Limb (tissue), 2 donors: Measurements from ENCODE around the gene FAM53A.
"Not testable (repeated sequence)": the region's sequence is repeated elsewhere in the genome, so short reads cannot be mapped to it uniquely, and the experiment has no call there.

ENCODE experiments used
- DNase-seq, 2 donors: peaks; one replicate each; pipeline ENCODE4 v3.0.0-alpha.2; 2016; ENCODE audit errors: extremely low spot score in 2 of 2

The FAM53A gene

DNA sequence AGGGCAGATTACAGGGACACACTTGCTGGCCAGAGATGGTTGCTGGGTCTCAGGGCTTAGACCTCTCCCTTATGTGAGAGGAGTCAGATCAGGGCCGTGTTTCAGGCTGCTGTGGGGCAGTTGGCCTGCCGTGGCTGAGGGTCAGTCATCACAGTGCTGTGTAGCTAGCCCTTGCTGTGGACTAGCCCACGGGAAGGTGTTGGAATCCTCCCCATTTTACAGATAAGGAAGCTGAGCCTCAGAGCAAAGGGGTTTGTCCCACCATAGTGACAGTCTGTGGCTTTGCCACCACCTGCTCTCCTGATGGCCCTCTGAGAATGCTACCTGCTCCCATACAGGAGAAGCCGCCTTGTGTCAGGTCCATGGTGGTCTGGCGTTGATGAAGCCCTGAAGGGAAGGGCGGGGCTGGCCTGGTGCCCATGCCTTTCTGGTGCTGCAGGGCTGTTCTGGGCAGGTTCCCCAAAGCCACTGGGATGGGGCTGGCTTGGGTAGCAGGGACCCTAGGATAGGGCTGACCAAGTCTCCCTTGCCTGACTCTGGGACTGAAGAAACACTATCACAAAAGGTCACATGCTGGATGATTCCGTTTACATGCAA is 2.4 kb upstream of the FAM53A start:
- DNase-seq, result no peak

DNA sequence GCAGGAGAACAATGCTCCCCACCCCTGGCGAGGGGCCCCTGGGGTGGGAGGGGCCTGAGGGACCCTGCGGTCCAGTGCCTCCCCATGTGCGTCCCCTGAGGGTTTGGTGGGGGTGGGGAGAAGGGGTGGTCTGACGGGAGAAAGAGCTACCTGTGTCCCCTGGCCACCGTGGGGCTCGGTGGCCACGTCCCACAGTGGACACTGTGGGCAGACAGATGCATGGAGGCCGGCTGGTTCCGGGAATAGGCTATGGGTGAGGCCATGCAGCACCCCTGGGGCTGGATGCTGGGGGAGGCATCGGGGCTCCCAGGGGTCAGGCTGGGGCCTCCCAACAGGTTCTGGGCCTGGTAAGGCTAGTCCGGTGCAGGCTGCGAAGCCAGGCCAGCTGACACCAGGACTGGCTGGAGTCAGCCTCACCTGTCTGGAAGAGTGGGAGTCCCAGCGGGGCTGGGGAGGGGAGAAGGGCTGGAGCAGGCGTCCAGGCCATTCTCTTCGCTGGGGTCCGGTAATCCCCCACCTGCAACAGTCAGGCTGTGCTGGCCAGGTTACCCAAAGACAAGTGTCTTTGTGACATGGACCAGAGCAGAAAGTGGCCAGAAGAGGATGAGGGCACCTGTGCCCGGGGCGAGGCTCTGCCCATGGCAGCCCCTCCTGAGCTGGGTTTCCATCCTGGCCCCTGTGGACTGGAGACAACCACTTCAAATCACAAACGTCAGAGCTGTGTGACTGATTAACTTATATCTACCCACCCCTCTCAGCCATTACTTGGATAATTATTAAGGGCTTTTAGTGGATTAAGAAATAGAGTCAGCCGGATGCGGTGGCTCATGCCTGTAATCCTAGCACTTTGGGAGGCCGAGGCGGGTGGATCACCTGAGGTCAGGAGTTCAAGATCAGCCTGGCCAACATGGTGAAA is 1.4 kb upstream of the FAM53A start:
- no peak for DNase-seq

DNA sequence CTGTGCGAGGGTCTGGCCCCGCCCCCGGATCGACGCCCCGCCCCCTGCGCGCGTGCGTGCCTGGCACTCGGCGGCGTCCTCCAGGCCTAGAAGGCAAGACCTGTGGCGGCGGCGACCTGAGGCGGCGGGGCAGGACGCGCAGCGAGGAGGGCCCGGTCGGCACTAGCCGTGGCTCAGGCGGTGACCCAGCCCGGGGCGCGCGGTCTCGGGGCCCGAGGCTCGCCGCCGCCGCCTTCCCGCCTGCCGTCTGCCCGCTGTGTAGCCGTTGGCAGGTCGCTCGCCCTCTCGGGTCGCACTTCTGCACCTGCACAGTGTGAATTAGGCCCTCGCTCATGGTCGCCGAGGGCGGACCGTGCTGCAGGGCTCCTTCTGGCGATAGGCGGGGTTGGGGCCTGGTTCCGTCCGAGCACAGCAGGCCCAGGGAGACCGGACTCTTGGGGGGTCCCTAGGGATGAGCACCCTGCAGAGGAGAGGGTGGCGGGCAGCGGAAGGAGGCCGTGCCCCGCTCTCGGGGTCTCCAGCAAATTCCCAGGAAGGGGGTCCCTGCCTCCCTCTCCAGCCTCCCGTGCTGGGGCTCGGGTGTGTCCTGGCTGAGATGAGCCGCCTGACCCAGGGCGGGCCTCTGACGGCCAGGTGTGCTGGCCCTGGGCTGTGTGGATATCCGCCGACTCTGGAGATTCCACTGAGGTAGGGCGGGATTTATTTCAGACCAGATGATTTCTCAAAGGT is 557 bp upstream of the FAM53A start:
- DNase-seq, result no peak

GRCh38 chr4:1683261-1683735 is 815 bp downstream of the FAM53A start:
- peak in 1 of 2 donors; percentile 26 for DNase-seq

- DNase-seq, result no peak
These were observed 1.3 kb downstream of the FAM53A start for GRCh38 chr4:1682860-1683259.

- no peak for DNase-seq
These were observed 5.9 kb downstream of the FAM53A start for GRCh38 chr4:1678244-1678643.

- no peak for DNase-seq
These were observed 7.2 kb downstream of the FAM53A start for GRCh38 chr4:1676605-1677525.

GRCh38 chr4:1675802-1676137 is 8.3 kb downstream of the FAM53A start:
- no peak for DNase-seq

DNA sequence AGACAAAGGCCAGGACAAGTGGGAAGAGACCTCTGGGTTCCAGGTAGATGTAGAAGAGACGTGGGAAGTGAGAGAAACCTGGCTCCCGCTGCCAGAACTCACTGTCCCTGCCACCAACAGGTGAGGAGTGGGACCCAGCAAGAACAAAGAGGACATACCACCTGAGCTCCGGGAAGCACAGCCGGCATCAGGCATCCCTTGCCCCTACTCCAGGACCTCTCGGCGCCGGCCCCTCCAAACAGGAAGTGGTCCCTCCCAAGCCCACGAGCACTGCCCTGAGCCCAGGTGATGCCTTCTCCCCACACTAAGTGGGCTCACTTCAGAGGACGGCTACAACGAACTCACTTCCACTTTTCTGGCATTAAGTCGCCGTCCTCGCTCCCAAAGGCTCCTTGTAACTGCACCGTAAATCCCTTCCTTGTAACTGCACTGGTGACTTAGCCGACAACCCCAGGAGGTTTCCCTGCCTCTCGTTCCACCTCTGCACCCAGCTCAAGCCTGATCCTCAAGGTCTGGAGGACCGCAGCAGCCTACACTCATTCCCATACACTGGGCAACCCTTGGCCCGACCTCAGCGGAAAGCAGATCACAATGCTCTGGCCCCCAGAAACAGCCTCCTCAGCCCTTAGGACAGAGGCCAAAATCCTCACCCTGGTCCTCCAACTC is 8.8 kb downstream of the FAM53A start:
- no peak for DNase-seq

DNA sequence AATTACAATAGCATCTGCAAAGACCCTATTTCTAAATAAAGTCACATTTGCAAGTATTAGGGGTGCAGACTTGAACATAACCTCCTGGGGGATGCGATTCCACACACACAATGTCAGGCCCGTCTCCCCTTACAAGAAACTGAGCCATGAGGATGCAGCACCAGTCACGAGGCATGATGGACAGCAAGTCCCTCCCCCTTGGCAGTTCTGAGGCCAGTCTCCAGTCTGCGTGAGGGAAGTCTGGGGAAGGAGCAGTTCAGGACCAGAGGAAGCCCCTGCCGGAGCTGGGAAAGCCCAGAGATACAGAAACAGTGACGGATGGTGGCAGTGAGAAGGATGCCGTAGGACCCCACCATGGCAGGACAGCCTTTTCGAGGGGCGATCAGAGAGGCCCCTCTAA is 9.4 kb downstream of the FAM53A start:
- no peak for DNase-seq

- DNase-seq, result no peak
These were observed 10.4 kb downstream of the FAM53A start for GRCh38 chr4:1673671-1674070.

- DNase-seq, result not testable (repeated sequence)
These were observed 13.1 kb downstream of the FAM53A start for GRCh38 chr4:1671011-1671410.

- DNase-seq, result no peak
These were observed 13.8 kb downstream of the FAM53A start for GRCh38 chr4:1670279-1670678.

GRCh38 chr4:1669850-1670249 is 14.3 kb downstream of the FAM53A start:
- no peak for DNase-seq

- DNase-seq, result no peak
These were observed 14.8 kb downstream of the FAM53A start for GRCh38 chr4:1669270-1669669.

DNA sequence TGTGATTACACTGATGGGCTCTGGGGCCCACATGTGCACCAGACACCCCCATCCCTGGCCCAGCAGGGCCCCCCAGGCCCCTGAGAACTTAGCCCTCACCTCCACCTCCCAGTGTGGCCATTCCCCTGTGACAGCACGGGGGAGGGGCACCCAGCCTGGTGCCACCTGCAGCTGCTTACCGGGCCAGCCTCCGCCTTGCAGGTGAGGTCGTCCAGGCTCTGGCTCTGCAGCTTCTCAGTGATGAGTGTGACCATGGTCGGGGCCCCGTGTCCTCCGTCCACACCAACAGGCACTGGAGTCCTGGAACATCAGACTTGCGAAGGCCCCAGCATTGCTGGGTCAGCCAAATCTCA is 15.6 kb downstream of the FAM53A start:
- DNase-seq, result no peak

- no peak for DNase-seq
These were observed 16.8 kb downstream of the FAM53A start for GRCh38 chr4:1667273-1667672.

- DNase-seq, result no peak
These were observed 17.7 kb downstream of the FAM53A start for GRCh38 chr4:1666391-1666790.

DNA sequence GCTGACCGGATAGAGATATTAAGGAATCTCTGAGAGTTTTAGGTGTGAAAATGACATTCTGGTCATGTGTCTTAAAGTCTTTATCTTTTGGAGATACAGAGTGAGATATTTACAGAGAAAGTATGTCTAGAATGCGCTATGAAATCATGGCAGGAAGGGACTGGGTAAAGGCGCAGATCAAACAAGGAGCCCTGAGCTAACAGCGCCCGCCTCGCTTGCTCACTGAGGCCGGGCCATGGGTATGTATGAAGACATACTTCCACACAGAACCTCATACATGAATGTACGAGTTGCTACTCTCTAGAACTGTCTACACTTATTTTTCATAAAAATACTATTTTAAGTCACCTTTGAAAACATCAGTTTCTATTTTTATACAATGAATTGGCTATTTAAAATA is 20.0 kb downstream of the FAM53A start:
- DNase-seq, result no peak

DNA sequence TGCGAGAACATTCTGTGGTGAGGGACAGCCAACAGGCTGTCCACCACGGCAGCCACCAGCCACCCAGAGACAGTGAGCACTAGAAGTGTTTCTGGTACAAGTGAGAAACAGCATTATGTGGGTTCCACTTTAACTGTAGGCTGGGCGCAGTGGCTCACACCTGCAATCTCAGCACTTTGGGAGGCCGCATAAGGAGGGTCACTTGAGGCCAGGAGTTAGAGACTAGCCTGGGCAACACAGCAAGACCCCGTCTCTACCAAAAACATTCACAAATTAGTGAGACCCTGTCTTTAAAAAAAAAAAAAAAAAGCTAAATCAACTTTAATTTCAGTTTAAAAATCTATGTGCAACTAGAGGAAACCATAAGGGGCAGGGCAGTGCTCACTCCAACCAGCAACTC is 20.6 kb downstream of the FAM53A start:
- DNase-seq, result no peak

DNA sequence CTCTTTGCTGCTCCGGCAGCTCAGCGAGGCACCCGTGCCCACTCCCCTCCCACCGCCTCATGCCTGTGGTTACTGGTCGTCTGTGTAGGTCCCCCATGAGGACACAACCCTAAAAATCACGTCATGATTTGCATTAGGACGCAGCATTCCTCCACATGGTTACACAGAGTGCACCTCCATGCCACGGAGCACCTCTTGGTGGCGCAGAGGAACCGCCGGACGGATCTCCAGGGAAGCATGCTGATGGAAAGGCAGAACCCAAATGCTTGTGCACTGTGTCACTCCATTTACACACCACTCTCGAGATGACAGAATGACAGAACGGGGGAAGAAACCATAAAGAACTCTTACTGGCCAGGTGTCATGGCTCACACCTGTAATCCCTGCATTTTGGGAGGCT is 22.4 kb downstream of the FAM53A start:
- DNase-seq, result no peak
